Activated T-cell treated with anti-CD3 and anti-CD28 coated beads for 24 hours (primary cell): ENCODE results near the gene WDR49.

Experiments
- DNase-seq: peaks from one replicate; pipeline ENCODE4 v3.0.0-alpha.2; 2020; ENCODE audit warnings: low read depth

Gene WDR49

DNA sequence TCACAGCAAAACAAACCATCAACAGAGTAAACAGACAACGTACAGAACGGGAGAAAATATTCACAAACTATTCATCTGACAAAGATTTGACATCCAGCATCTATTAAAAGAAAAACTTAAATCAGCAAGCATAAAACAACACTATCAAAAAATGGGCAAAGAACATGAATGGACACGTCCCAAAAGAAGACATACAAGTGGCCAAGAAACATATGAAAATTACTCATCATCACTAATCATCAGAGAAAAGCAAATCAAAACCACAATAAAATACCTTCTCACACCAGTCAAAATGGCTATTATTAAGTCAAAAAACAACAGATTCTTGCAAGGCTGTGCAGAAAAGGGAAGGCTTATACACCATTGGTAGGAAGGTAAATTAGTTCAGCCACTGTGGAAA is 166.2 kb downstream of the WDR49 start:
- no peak for DNase-seq

DNA sequence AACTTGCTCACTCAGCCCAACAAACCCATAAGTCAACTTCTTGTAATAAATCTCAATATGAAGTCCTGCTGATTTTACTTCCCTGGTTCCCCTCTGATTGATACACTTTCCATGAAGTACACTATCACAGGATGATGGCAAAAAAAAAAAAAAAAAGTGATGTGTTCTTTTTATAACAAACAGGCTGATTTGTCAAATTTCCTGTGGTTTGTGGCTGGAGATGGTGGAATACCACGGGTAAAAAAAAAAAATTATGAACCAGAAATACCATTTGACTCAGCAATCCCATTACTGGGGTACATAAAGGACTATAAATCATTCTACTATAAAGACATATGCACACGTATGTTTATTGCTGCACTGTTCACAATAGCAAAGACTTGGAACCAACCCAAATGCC is 169.2 kb downstream of the WDR49 start:
- no peak for DNase-seq

DNA sequence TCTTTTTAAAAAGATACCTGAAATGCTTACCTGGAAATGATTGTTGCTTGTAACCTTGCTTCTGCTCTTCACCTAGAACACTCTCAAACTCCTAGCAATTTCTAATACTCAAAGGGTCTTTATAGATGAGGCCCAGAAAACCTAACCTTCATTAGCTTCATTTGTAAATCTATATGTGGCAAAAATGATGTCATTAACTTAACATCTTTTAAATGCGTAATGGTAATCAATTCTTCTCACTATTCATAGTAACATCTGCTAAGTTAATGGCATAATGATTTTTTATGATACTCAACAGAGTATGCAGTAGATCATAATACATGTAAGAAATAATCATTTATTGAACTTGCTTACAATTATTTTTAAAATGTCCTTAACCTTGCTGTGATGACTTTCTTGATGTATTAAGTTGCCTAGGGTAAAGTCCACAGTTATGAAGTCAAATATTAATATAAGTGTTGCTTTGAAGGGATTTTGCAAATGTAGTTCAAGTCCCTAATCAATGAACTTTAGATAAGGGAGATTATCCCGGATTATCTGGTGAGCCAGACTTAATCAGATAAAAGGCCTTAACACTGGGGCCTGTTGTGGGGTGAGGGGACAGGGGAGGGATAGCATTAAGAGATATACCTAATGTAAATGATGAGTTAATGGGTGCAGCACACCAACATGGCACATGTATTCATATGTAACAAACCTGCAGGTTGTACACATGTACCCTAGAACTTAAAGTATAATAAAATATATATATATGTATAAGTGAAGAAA is 169.8 kb downstream of the WDR49 start:
- no peak for DNase-seq

DNA sequence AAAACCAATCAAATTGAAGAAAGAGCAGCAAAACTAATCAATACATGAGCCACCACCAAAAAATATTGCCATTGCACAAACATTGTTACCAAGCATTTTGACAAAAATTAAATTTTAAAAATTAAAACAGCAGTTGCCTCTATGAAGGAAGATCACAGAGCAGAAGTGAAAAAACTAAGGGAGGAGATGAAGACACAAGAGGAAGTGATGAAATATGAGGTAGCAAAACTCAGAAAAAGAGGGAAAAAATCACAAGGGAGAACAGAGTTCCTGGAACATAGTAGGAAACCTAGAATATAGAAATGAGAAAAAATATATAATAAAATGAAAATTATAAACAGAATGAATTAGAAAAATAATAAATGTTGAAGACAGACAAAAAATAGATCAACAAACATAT is 172.6 kb downstream of the WDR49 start:
- no peak for DNase-seq

DNA sequence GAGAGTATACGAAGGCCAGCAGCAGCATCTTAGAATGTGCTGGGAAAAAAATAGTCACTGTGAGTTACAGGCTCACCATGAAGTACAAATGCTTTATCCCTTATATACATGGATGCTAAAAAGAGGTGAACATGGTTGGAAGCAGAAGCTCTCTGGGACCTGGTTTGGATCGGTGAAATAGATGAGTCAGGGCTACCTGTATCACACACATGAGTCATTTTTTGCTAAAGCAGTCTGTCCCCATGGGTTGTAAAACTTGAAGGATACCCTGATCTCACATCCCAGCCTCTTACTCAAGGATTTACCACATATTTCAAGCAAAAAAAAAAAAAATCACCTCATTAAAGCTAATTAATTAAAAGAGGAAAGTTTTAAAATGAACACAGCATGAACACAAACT is 173.0 kb downstream of the WDR49 start:
- no peak for DNase-seq

DNA sequence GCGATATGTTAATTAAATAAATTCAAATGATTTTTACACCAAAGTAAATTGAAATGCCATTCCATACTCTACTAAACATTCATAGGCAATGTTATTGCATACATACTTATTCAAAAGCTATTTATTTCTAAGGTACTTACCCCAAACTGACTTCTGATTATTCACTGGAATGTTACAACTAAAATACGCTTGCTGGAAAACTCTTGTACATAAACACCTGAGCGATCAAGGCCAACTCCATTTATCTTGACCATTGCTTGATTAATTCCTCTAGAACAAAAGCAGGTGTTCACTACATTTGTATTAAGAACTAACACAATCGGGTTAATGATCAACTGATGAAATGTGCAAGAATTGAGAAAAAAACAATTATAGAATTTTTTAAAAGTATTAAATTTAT is 179.9 kb downstream of the WDR49 start, which contains the start of gene SERPINI2:
Gene SERPINI2 (minus strand): TSS at position 180 of the 400 bp plus-strand sequence. CDS start 2,208 bp downstream, outside the sequence.
- DNase-seq: no peak

DNA sequence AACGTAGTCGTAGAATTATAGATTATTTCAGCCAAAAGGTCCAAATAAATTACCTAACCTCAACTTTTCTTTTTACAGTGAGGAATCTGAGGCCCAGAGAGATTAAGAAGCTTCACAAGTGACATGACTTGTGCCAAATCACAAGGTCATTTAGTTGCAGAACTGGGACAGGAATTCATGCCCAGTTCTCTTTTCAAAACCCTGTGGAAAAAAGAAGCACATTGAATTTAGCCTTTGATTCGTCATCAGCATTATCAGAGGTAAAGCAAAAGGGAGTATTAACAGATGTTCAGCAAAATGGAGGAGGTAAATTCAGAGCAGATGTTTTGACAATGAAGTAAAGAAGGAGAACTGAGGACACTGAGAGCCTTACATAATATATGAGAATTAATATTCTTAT is 184.4 kb downstream of the WDR49 start:
- no peak for DNase-seq

DNA sequence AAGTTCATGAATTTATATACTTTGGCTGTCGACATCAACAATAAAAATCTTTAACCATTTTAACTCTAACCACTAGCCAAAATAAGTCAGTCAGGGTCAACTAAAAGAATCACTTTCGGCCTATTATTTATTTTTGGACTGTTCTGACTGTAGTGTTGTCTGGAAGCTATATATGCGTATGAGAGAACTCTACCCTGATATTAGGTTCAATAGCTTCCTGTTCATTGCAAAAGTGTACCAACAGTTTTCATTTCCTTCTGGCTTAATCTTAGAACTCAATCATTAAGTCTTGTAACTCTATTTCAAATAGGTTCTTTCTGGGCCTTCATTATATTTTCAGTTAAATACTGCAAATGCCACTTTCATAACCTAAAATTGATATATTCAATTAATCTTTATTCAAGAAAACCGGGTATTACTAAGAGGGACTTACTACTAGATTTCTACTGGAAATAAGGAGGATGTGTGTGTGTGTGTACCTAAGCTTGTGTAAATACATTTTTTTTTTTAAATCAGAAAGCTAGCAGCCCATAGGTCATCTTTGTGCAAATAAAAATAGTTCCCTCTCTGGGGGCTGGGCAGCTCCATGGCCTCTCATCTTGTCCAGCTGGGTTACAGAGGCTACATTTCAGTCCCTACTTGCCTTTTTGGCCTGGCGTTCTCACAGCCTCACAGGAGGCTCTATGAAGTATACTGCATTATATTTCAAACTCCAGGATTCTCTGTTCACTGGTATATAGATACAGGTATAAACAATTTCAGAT is 185.7 kb downstream of the WDR49 start:
- no peak for DNase-seq

DNA sequence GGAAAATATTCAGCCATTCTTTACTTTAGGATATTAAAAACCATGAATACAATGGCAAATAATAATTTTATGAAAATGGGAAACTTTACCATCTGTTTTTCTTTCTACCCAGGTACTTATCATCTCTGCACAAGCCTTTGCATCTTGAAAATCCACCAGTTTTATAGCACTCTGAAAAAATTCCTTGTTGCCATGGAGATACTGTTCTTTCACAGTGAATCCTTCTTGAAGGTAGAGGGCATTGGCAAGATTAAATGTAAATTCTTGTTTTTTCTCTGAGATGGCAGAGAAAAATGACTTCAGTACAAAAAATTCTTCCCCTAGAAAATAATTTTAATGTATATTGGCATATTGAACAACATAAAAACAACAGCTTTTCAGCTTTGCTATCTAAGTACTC is 186.8 kb downstream of the WDR49 start:
- DNase-seq: no peak

DNA sequence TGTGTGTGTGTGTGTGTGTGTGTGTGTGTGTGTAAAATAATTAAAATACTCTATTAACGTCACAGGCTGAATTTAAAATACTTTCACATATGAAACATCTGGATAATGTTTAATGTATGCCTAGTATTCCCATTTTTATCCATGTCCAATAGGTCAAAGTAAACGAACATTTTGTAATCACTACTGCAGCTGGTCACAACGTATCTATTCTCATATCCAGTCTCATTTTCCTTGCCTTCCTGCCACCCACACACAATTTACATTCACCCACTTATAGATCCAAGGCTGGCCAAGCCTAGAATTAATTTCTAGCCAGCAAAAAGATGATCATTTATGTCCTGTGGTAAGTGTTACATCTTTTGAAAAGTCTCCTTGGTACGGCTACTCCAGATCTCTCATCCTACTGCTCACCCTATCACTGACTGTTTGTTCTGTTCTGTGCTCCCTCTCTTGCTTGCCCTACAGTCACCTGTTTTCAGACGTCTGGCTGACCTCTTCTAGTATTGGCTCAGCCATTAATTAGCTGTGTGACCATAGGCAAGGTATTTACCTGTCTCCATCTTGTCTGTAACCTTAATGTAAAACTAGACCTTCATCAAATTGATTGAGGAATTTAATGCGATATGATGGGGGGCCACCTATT is 197.5 kb downstream of the WDR49 start:
- DNase-seq: no peak

DNA sequence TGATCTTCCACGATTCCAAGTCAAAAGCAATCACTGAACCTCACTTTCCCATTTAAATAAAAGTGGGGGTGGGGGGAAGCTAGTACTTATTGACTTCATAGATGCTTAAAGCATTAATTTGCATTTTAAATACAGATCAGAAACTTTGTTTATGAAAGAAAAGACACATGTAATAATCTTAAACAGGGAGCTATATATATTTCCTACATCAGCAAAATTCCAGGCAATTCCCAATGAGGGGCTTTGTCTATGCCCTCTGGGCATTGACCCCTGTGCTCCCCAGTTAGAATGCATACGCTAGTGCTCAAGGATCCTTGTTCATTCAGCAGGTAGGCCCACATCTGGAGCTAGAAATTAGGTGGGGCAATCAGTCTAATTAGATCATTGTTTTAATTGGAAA is 199.9 kb downstream of the WDR49 start:
- DNase-seq: no peak

DNA sequence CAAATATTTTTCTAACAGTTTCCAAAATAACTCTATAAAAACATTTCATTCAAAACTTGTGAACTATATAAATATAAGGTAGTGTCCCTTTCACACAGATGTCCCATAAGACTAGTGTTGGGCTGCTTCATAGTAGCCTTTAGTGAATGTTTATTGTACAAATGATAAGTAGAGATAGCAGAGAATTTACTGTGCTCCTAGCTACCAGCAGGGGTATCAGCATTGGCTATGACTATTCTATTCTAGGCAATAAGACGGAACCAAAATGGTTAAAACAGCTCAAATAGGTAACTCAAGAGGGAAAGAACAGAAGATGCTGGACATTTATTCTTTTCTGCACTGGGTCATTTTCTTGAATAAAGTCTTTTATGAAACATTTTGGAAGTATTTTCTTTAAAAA is 202.5 kb downstream of the WDR49 start:
- DNase-seq: no peak

DNA sequence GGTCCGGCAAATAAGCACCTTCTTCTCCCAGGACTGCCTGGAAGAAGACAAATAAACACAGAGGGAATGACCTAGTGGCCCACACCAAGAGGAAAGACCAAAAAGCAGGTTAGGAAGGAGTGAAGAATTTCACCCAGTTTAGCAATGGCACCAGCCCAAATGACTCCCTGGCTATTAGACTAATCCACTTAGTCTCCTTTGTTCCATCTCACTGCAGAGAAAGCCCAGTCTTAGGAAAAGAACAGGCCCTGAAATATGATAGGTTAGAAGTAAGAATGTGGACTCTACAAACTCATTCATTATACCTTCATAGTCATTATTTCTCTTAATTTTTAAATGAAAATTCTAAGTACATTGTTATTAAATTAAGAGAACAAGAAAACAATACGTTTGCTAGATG is 203.1 kb downstream of the WDR49 start:
- no peak for DNase-seq

DNA sequence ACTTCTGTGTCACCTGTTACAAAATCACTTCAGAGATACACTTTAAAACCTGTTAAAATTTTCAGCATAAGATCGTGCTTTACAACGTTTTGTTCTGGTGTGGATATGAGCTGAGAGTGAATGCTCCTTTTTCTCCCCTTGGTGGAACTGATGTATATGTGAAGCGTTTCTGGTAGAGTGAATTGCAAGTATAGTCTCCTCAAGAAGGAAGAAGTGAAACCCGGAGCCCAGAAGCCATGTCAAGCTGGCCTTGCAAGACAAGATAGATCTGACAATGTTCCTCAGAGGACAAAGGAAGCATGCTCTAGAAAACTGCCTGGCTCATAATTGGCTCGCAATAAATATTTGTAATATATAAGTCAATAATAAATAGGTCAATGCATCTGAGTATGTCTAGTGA is 203.5 kb downstream of the WDR49 start:
- DNase-seq: no peak

DNA sequence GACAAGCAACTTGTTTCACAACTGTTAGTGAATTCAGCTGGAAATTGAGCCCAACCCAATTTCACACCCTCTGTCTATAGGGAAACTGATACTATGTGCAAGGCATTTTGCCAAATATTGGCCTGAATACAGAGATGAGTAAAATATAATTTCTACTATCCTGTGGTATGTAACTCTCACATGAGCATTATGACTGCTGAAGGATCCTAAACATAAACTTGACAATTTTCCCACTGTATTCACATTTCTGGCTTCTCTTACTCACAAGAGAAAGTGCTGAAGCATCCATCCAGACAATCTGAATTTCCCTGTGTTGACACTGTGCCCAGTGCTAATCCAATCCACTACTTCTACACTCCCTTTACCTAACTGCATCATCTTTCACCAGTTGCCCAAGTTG is 208.3 kb downstream of the WDR49 start:
- DNase-seq: no peak

DNA sequence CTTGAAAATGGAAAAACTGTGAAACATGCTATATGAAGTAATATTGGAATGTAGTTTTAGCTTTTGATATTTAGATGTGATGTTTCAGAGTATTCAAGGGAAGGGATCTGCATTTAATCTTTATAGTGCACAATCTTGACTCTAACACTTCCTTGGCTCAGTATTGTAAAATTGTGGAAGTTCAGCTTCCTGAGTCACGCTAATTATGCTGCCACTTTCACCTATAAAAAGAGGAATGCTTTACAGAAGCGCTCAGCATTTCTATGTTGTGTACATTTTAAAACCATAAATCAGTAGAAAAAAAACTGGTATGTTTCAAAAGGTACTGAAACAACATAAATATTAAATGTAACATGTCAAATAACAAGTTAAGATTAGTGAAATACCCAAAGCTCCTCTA is 212.5 kb downstream of the WDR49 start:
- no peak for DNase-seq

DNA sequence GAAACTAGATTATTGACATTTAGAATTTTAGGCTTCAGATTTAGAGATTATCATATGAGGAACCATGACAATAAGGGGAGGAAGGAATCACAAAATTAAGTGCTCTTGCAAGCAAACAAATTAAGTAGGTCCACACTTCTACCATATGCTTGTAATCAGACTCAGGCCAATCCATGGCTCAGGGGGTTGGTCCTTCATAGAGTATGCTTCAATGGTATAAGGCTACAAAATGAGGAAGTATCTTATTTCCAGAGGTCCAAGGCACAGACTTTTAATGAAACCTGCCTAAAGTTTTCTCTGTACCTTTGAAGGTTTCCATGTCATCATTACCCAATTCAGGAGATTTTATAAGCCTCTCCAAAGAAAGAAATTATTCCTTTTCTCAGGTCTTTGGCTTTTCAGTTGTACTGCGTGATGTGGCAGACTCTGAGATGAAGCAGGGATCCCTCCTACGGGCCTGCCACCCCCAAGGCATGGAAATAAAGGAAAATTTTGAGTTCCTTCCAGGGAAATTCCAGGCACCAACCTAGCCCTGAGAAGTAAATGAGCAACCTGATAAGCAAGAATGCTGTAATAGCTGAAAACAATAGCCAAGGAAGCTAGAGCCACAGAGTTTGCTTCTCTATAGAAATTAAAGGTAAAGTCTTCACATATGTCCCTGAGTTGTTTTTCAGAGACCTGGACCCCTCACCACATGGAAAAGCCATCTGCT is 216.2 kb downstream of the WDR49 start:
- no peak for DNase-seq
